Fibroblast of pulmonary artery (primary cell): ENCODE results near the gene CRYAB.

ENCODE experiments used
- DNase-seq: peaks from one replicate; pipeline ENCODE4 v3.0.0-alpha.2; 2010; ENCODE audit warnings: low read depth
- H3K4me3 ChIP-seq: replicated peaks from 2 replicates; pipeline ENCODE4 v1.5.1; 2011; ENCODE audit warnings: low read depth, mild to moderate bottlenecking, control low read depth, low read length, moderate library complexity
- TF ChIP-seq, protein P1 (sequence below): IDR thresholded peaks from 2 replicates; pipeline ENCODE4 v1.5.1; 2011; ENCODE audit warnings: mild to moderate bottlenecking, control low read depth, low read length, inconsistent platforms; ENCODE audit errors: missing control alignments

Gene CRYAB

DNA sequence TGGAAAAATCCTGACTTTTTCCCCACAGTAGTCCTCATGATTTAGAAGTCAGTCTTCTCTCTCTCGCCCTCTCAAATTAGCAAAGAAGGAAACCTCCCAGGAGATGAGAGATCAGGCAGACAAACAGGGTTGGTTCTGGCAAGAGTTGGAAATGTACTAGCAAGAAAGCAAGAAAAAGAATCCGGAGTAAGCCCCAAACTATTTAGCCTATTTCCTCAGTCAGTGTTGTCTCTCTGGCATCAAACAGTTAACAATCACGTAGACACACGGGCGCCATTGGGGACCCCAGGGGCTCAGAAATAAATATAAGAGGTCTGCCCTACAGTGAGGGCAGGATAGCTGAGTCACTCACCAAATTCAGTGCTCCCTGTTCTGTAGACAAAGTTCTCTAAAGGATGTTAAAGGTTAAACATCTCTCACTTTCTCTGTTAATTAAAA lies 11.8 kb upstream of the CRYAB start:
- H3K4me3 ChIP-seq = no peak overlapping the region
- DNase-seq = peak; percentile 55
- TF ChIP-seq, protein P1, sequence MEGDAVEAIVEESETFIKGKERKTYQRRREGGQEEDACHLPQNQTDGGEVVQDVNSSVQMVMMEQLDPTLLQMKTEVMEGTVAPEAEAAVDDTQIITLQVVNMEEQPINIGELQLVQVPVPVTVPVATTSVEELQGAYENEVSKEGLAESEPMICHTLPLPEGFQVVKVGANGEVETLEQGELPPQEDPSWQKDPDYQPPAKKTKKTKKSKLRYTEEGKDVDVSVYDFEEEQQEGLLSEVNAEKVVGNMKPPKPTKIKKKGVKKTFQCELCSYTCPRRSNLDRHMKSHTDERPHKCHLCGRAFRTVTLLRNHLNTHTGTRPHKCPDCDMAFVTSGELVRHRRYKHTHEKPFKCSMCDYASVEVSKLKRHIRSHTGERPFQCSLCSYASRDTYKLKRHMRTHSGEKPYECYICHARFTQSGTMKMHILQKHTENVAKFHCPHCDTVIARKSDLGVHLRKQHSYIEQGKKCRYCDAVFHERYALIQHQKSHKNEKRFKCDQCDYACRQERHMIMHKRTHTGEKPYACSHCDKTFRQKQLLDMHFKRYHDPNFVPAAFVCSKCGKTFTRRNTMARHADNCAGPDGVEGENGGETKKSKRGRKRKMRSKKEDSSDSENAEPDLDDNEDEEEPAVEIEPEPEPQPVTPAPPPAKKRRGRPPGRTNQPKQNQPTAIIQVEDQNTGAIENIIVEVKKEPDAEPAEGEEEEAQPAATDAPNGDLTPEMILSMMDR = no peak

DNA sequence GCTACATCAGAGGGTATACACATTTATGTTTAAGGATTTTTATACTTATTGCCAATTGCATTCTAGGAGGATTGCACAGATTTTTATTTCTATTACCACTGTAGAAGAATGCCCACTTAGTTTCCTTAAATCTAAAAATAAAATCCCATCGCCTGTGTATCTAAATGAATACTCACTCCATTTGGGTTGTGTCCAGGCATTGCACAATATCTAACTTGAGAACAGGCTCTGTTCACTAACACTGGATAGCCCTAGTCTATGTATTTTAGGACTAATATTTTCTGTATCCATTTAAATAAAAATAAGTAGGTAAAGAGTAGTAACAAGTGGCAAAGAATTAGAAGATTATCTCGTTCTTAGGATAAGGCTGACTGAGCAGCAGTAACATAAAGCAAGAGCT lies 11.2 kb upstream of the CRYAB start:
- H3K4me3 ChIP-seq = no peak overlapping the region
- TF ChIP-seq, protein P1 = no peak
- peak; percentile 89 for DNase-seq

DNA sequence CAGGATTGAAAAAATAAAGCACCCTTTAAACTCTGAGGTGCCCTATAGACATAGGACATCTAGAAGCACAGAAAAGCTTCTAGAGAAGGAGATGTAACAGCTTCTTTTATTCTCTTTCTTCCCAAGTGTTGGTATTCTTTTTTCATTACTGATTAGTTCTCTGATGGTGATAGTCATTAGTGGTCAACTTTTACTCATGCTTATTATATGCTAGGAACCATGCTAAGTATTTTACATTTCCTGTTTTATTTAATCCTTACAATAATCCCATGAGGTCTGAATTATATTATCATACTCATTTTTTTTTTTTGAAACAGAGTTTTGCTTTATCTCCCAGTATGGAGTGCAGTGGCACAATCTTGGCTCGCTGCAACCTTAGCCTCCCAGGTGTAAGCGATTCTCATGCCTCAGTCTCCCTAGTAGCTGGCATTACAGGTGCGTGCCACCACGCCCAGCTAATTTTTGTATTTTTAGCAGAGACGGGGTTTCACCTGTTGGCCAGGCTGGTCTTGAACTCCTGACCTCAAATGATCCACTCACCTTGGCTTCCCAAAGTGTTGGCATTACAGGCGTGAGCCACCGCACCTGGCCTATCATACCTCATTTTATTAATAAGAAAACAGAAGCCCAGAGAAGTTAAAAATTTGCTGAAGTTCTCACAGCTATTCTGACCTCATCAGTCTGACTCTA lies 10.1 kb upstream of the CRYAB start:
- TF ChIP-seq, protein P1 = no peak
- no peak for DNase-seq
- no peak overlapping the region for H3K4me3 ChIP-seq

DNA sequence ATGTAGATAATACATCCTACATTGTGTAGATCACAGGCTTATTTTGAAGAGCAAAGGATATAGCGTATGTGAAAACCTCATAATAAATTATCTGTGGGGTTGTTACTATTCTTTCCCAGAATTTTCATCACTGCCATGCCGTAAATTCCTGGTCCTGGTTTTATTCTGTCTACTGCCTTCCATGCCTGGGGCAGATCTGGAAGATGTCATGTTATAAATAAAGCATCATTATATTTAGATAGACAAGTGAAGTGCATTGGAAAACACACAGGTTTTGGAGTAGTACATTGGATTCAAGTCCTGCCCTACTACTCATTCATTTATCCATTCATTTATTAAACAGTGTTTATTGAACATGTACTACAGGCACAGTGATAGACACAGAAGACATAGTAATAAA lies 9.3 kb upstream of the CRYAB start:
- no peak overlapping the region for H3K4me3 ChIP-seq
- DNase-seq = no peak
- TF ChIP-seq, protein P1 = no peak

DNA sequence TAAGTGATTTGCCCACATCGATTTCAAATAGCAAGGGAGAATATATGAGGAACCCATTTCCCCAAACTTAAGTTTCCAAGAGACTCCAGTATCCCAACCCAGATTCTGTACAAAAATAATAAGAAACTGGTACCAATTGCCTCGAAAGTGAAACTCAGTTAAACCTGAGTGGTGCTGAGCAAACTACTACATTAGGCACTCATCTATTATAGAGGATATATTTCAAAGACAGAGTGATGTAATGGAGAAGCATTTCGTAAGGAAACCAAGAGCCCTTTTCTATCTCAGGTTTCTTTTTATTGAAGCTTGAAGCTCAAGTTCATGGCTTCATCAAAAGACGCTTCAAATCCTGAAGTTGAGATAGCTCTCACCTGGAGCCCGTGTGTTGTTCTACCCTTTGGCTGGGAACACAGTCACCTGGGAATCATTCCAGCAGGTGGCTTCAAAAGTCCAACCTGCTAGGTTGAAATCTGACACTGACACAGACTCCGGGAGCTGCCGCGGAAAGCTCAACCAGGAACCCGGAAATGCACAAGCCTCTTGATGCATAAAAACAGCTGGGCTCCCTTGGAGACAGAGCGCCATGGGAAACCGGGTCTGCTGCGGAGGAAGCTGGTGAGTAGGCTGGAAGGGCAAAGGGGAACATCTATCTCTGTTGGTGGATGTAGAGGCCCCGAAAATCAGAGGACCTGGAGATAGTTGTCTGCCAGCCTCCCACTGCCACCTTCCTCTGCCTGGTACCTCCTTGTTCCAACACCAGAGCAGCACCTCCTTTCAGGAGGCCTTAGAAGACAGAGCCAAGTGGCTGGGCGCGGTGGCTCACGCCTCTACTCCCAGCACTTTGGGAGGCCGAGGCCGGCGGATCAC lies 7.1 kb upstream of the CRYAB start, which contains the start of gene C11orf52:
Gene C11orf52 (plus strand): TSS at position 524 of the 867 bp plus-strand sequence. CDS start 60 bp downstream, at position 584.
- H3K4me3 ChIP-seq = no peak within 1 kb of the TSS
- TF ChIP-seq, protein P1 = no peak
- DNase-seq = peak; percentile 34

DNA sequence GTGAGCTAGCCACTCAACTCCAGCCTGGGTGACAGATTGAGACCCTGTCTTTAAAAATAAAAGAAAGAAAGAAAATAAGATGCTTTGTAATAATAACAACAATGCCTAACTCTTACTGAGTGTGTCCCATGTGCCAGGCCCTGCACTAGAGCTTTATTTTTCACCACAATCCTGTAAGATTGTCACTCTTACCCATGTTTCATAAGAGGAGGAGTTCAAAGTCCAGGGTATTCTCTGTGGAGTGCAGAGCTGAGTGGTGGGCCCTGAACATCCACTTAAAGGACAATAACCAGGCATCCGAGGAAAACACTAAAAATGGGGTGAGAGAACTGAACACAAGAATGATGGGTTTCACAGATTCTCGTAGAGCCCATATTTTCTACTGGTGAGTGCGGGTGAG lies 6.2 kb upstream of the CRYAB start:
- TF ChIP-seq, protein P1 = no peak
- H3K4me3 ChIP-seq = no peak overlapping the region
- DNase-seq = no peak
